HL-60 (cell line): ENCODE measurements around the gene PIAS2.

Source experiments
- DNase-seq, 2 experiments: peaks; one replicate each; pipeline ENCODE4 v3.0.0-alpha.2; 2010 to 2020; ENCODE audit warnings: low read depth in 1 of 2, low spot score in 1 of 2
- H3K27ac ChIP-seq: fragments of 250-450 bp; sonication (Bioruptor Pico); replicated peaks from 2 replicates; pipeline ENCODE4 v1.5.1; 2020; ENCODE audit warnings: mild to moderate bottlenecking, moderate library complexity
- H3K27me3 ChIP-seq: fragments of 250-450 bp; sonication (Bioruptor Pico); 2 replicates; pipeline ENCODE4 v1.5.1; 2021; ENCODE audit warnings: mild to moderate bottlenecking, moderate library complexity; ENCODE audit not compliant: insufficient read depth, poor library complexity, severe bottlenecking
- H3K4me3 ChIP-seq: replicated peaks from 2 replicates; pipeline ENCODE4 v1.5.1; 2011; ENCODE audit warnings: mild to moderate bottlenecking, control low read depth, low read length; ENCODE audit not compliant: insufficient read depth
- GABPA ChIP-seq: IDR thresholded peaks from 2 replicates; pipeline ENCODE4 v1.6.1; 2012; ENCODE audit warnings: low read depth
- POLR2AphosphoS5 ChIP-seq: IDR thresholded peaks from 2 replicates; pipeline ENCODE4 v1.6.1; 2012; ENCODE audit warnings: low read depth
- SPI1 ChIP-seq: IDR thresholded peaks from 2 replicates; pipeline ENCODE4 v1.6.1; 2012; ENCODE audit warnings: low read depth, mild to moderate bottlenecking, borderline replicate concordance
- TF ChIP-seq, protein P1 (sequence below): IDR thresholded peaks from one replicate; pipeline ENCODE4 v1.5.1; 2011; ENCODE audit warnings: low read length, control low read depth, inconsistent platforms; ENCODE audit not compliant: insufficient read depth
- TF ChIP-seq, protein P2 (sequence below): IDR thresholded peaks from 2 replicates; pipeline ENCODE4 v1.6.1; 2012; ENCODE audit warnings: low read depth; ENCODE audit not compliant: insufficient replicate concordance

PIAS2 gene

GRCh38 chr18:46772357-46772756 is 144.9 kb downstream of the PIAS2 start:
- Histone ChIP-seq H3K4me3 (no peak overlapping the region), H3K27me3 (peaks cover 6% of the 10 kb centered on the region), H3K27ac (no peak overlapping the region)
- DNase-seq, result peak in 1 of 2 experiments; percentile 36
- TF ChIP-seq, protein P1, sequence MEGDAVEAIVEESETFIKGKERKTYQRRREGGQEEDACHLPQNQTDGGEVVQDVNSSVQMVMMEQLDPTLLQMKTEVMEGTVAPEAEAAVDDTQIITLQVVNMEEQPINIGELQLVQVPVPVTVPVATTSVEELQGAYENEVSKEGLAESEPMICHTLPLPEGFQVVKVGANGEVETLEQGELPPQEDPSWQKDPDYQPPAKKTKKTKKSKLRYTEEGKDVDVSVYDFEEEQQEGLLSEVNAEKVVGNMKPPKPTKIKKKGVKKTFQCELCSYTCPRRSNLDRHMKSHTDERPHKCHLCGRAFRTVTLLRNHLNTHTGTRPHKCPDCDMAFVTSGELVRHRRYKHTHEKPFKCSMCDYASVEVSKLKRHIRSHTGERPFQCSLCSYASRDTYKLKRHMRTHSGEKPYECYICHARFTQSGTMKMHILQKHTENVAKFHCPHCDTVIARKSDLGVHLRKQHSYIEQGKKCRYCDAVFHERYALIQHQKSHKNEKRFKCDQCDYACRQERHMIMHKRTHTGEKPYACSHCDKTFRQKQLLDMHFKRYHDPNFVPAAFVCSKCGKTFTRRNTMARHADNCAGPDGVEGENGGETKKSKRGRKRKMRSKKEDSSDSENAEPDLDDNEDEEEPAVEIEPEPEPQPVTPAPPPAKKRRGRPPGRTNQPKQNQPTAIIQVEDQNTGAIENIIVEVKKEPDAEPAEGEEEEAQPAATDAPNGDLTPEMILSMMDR, result peak; percentile 1
- TF ChIP-seq, protein P2, sequence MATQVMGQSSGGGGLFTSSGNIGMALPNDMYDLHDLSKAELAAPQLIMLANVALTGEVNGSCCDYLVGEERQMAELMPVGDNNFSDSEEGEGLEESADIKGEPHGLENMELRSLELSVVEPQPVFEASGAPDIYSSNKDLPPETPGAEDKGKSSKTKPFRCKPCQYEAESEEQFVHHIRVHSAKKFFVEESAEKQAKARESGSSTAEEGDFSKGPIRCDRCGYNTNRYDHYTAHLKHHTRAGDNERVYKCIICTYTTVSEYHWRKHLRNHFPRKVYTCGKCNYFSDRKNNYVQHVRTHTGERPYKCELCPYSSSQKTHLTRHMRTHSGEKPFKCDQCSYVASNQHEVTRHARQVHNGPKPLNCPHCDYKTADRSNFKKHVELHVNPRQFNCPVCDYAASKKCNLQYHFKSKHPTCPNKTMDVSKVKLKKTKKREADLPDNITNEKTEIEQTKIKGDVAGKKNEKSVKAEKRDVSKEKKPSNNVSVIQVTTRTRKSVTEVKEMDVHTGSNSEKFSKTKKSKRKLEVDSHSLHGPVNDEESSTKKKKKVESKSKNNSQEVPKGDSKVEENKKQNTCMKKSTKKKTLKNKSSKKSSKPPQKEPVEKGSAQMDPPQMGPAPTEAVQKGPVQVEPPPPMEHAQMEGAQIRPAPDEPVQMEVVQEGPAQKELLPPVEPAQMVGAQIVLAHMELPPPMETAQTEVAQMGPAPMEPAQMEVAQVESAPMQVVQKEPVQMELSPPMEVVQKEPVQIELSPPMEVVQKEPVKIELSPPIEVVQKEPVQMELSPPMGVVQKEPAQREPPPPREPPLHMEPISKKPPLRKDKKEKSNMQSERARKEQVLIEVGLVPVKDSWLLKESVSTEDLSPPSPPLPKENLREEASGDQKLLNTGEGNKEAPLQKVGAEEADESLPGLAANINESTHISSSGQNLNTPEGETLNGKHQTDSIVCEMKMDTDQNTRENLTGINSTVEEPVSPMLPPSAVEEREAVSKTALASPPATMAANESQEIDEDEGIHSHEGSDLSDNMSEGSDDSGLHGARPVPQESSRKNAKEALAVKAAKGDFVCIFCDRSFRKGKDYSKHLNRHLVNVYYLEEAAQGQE, result no peak
- peak; percentile 79; the same call in 1 of the 2 replicates for TF ChIP-seq SPI1

DNA sequence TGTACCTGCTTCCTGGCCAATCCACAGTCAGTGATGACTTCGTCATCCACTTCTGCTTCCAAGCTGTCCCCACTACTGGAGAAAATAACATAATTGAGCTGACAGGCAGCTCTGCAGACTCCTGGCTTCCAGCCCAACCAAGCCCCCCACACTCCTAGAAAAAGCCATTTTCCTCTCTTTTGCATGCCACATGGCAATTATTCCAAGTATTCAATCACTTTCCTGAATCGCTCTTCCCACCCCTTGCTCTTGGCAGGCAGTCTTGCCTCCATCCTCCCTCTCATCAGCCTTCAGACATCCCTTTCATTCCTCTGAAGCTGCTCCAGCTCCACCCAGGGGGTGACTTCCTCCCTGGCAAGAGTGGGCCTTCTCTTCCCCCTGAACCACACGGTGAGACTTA is 146.2 kb downstream of the PIAS2 start:
- TF ChIP-seq POLR2AphosphoS5 (no peak), GABPA (no peak)
- TF ChIP-seq, protein P2, result no peak
- TF ChIP-seq, protein P1, result no peak
- DNase-seq, result no peak
- Histone ChIP-seq H3K4me3 (no peak overlapping the region), H3K27me3 (peaks cover 12% of the 10 kb centered on the region), H3K27ac (no peak overlapping the region)

DNA sequence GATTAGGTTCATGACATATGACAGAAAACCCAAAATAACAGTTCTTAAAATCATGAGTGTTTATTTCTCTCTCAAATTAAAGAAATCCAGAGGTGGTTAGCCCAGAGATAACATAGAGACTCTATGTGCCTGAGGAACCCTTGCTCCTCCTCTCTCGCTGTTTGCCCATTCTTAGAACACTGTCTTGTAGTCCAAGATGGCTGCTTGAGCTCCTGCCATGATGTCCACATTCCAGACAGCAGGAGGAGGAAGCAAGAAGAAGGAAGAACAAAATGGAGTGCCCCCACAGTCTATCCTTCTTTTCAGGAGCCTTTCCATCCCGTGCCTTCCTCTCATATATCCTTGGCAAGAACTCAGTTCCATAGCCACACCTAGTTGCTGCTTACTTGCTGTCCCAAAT is 146.6 kb downstream of the PIAS2 start:
- no peak overlapping the region for H3K27ac ChIP-seq
- H3K4me3 ChIP-seq, result no peak overlapping the region
- no peak for TF ChIP-seq GABPA
- H3K27me3 ChIP-seq, result peaks cover 12% of the 10 kb centered on the region
- no peak for DNase-seq

GRCh38 chr18:46768166-46768921 is 149.0 kb downstream of the PIAS2 start:
- Histone ChIP-seq H3K4me3 (no peak overlapping the region), H3K27me3 (peaks cover 26% of the 10 kb centered on the region), H3K27ac (no peak overlapping the region)
- TF ChIP-seq GABPA (no peak), SPI1 (no peak), POLR2AphosphoS5 (no peak)
- TF ChIP-seq, protein P2, result no peak
- TF ChIP-seq, protein P1, result no peak
- no peak for DNase-seq
